SU-DHL-6 (cell line): ENCODE results near the gene KAZN.
A peak's percentile ranks its signal among the peaks of the same experiment; 100 is the strongest.

Experiments
- H2AFZ ChIP-seq: fragments of 200-600 bp; sonication (generic); 2 replicates; pipeline ENCODE4 v1.6.1; 2014; ENCODE audit warnings: low read depth, mild to moderate bottlenecking, moderate library complexity, mixed read lengths, antibody characterized with exemption, low read length; ENCODE audit not compliant: severe bottlenecking
- H3F3A ChIP-seq: fragments of 200-600 bp; shearing (Covaris generic); 2 replicates; pipeline ENCODE4 v1.6.0; 2016; ENCODE audit warnings: antibody characterized with exemption, mild to moderate bottlenecking; ENCODE audit not compliant: insufficient read depth
- H3K27ac ChIP-seq: fragments of 200-600 bp; sonication (generic); 2 replicates; pipeline ENCODE4 v1.5.1; 2016; ENCODE audit warnings: low read depth, mild to moderate bottlenecking, low read length, moderate library complexity, mixed read lengths
- H3K27me3 ChIP-seq: fragments of 200-600 bp; sonication (generic), shearing (Covaris generic); 2 replicates; pipeline ENCODE4 v1.6.0; 2014; ENCODE audit warnings: mild to moderate bottlenecking, low read length
- H3K36me3 ChIP-seq: fragments of 200-600 bp; sonication (generic); 2 replicates; pipeline ENCODE4 v1.6.1; 2014; ENCODE audit warnings: mild to moderate bottlenecking, low read length, mixed read lengths
- H3K4me2 ChIP-seq: fragments of 300-600, 200-600 bp; shearing (Covaris generic), sonication (generic); 2 replicates; pipeline ENCODE4 v1.6.0; 2014; ENCODE audit warnings: low read length, low read depth, mild to moderate bottlenecking; ENCODE audit not compliant: poor library complexity, severe bottlenecking
- H3K4me3 ChIP-seq: fragments of 200-600 bp; sonication (generic); 2 replicates; pipeline ENCODE4 v1.5.1; 2014; ENCODE audit warnings: antibody characterized with exemption, low read length, mild to moderate bottlenecking, mixed read lengths; ENCODE audit not compliant: insufficient read depth, poor library complexity, severe bottlenecking
- H3K79me2 ChIP-seq: fragments of 200-600 bp; sonication (generic); 2 replicates; pipeline ENCODE4 v1.6.1; 2014; ENCODE audit warnings: mild to moderate bottlenecking, low read length, moderate library complexity; ENCODE audit not compliant: insufficient read depth
- H3K9ac ChIP-seq: fragments of 200-600 bp; sonication (generic); 2 replicates; pipeline ENCODE4 v1.7.0; 2014; ENCODE audit warnings: mild to moderate bottlenecking, low read length
- H3K9me2 ChIP-seq: fragments of 200-600 bp; sonication (generic); replicated peaks from 2 replicates; pipeline ENCODE4 v1.6.1; 2014; ENCODE audit warnings: low read length; ENCODE audit not compliant: insufficient read depth
- H3K9me3 ChIP-seq: fragments of 200-600 bp; sonication (generic); 2 replicates; pipeline ENCODE4 v1.6.1; 2014; ENCODE audit warnings: low read length, mixed read lengths; ENCODE audit not compliant: insufficient read depth
- H4K20me1 ChIP-seq: fragments of 200-600 bp; sonication (generic); 2 replicates; pipeline ENCODE4 v1.6.1; 2014; ENCODE audit warnings: low read depth, mild to moderate bottlenecking, antibody characterized with exemption, low read length, moderate library complexity, mixed read lengths
- EZH2phosphoT487 ChIP-seq: fragments of 200-600 bp; sonication (generic), shearing (Covaris generic); conservative IDR thresholded peaks from 2 replicates; pipeline ENCODE4 v1.6.1; 2018; ENCODE audit warnings: mild to moderate bottlenecking, antibody characterized with exemption, low read length, moderate library complexity, mixed read lengths
- TF ChIP-seq, protein P1 (sequence below): fragments of 200-600 bp; sonication (generic); IDR thresholded peaks from one replicate; pipeline ENCODE4 v1.5.1; 2017; ENCODE audit warnings: antibody characterized with exemption, mild to moderate bottlenecking, low read length, moderate library complexity; ENCODE audit not compliant: insufficient read depth, poor library complexity, severe bottlenecking

The KAZN gene

DNA sequence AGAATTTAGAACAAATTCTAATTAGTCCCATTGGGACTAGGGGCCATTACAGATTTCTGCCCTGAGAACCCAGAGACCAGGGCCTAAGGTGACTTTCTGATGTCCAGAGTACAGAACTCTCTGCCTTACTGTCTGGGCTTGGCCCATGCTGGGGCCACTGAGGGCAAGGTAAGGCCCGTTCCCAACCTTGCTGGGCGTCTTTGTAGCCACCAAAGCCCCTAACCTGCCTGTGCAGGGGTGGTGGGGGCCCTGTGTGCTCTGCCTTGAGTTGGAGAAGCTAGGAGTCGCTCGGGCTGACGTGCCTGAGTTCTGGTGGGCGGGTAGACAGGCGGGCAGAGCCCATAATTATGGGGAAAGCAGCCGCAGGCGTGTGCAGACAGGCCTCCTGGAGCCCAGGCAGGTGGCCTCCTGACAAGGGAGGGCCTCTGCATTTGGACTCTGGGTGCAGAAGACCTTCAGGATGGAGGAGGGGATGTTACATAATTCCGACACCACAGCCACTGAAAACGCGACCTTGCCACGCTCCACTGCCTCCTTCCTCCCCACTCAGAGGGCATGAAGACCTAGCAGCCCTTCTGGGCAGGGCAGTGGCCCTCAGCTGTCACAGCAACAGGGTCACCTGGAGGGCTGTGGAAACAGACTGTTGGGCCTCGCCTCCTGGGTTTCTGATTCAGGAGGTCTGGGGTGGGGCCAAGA is 315.1 kb downstream of the KAZN start:
- Histone ChIP-seq H4K20me1 (no peaks in the 10 kb centered on the region), H3K4me3 (no peak overlapping the region), H2AFZ (no peak overlapping the region), H3K9ac (no peak overlapping the region), H3K4me2 (no peak overlapping the region), H3K27me3 (no peaks in the 10 kb centered on the region), H3K9me2 (no peaks in the 10 kb centered on the region), H3F3A (no peaks in the 10 kb centered on the region), H3K27ac (no peak overlapping the region), H3K79me2 (no peaks in the 10 kb centered on the region), H3K36me3 (no peaks in the 10 kb centered on the region), H3K9me3 (no peaks in the 10 kb centered on the region)
- no peak for TF ChIP-seq EZH2phosphoT487
- TF ChIP-seq, protein P1, sequence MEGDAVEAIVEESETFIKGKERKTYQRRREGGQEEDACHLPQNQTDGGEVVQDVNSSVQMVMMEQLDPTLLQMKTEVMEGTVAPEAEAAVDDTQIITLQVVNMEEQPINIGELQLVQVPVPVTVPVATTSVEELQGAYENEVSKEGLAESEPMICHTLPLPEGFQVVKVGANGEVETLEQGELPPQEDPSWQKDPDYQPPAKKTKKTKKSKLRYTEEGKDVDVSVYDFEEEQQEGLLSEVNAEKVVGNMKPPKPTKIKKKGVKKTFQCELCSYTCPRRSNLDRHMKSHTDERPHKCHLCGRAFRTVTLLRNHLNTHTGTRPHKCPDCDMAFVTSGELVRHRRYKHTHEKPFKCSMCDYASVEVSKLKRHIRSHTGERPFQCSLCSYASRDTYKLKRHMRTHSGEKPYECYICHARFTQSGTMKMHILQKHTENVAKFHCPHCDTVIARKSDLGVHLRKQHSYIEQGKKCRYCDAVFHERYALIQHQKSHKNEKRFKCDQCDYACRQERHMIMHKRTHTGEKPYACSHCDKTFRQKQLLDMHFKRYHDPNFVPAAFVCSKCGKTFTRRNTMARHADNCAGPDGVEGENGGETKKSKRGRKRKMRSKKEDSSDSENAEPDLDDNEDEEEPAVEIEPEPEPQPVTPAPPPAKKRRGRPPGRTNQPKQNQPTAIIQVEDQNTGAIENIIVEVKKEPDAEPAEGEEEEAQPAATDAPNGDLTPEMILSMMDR, result no peak

DNA sequence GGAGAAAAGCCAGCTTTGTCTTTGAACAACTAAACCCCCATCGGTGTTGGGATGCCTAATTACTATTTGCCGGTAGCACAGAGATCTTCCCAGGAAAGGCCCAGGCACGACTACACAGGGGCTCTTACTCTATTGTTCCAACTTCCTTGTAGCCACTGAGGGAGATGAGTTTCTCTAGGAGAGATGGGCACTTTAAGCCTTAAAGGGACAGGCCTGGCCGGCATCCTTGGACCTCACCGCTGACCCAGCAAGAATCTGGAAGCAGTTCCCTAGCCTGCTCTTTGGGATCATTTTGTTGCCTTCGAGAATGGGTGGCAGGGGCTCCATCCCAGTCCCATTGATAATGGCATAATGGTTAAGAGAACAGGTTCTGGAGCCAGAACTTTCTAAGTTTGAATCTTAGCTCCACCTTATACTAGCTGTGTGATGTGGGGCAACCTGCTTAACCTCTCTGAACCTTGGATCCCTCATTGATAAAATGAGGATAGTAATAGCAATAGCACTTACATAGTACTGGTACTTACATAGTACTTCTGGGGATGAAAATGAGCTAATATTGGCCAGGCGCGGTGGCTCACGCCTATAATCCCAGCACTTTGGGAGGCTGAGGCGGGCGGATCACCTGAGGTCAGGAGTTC is 316.0 kb downstream of the KAZN start:
- no peak for TF ChIP-seq EZH2phosphoT487
- TF ChIP-seq, protein P1, result no peak

DNA sequence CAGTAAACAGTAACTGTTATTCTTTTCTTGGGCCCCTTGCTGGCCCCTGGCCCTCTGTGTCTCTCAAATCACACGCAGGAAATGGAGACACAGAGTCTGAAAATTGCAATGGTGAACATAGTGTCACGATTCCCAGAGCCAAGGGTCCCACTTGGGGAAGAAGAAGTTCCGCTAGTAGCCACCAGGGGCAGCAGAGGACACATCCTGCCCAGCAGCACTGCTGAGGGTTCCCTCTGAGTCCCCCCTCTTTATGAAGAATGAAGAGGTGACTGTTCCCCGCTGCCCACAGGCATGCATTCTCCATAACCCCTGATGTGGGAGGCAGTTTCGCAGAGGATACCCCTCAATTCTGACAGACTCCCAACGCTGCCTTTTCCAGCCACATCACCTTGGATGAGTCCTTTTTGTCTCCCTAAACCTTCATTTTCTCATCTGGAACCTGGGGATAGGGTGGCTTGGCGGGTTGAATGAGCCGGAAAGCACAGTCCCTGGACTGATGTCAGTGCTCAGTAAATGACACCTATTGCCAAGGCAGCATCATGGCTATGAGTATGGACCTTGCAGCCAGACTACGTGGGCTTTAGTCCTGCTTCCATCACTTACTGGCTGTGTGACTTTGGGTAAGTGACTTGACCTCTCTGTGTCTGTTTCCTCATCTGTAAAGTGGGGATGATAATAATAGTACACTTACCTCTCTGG is 317.0 kb downstream of the KAZN start:
- Histone ChIP-seq H3K9ac (no peak overlapping the region), H3K4me2 (no peak overlapping the region), H3K9me3 (no peaks in the 10 kb centered on the region), H2AFZ (no peak overlapping the region), H3K27me3 (no peaks in the 10 kb centered on the region), H3K36me3 (no peaks in the 10 kb centered on the region), H3K9me2 (no peaks in the 10 kb centered on the region), H3K4me3 (no peak overlapping the region), H3F3A (no peaks in the 10 kb centered on the region), H4K20me1 (no peaks in the 10 kb centered on the region), H3K27ac (no peak overlapping the region), H3K79me2 (no peaks in the 10 kb centered on the region)
- TF ChIP-seq, protein P1, result peak; percentile 67
- no peak for TF ChIP-seq EZH2phosphoT487

More for the DNA sequence above, 316.0 kb downstream of the KAZN start:
- H3K4me3 ChIP-seq, result no peak overlapping the region
- no peaks in the 10 kb centered on the region for H4K20me1 ChIP-seq
- H3K4me2 ChIP-seq, result no peak overlapping the region
- no peak overlapping the region for H3K27ac ChIP-seq
- H3K79me2 ChIP-seq, result no peaks in the 10 kb centered on the region
- no peaks in the 10 kb centered on the region for H3K9me3 ChIP-seq
- H3K36me3 ChIP-seq, result no peaks in the 10 kb centered on the region
- H3K9me2 ChIP-seq, result no peaks in the 10 kb centered on the region
- no peak overlapping the region for H2AFZ ChIP-seq
- H3K9ac ChIP-seq, result no peak overlapping the region
- H3F3A ChIP-seq, result no peaks in the 10 kb centered on the region
- H3K27me3 ChIP-seq, result no peaks in the 10 kb centered on the region
